Rectal smooth muscle tissue (tissue), 1 donor: Measurements from ENCODE around the gene TGFBR3.
A peak's percentile ranks its signal among the peaks of the same experiment; 100 is the strongest.

ENCODE experiments used
- H3K27ac ChIP-seq: one replicate; pipeline ENCODE4 v1.7.0; 2013; ENCODE audit warnings: low read depth, low read length, inconsistent platforms
- H3K27me3 ChIP-seq: one replicate; pipeline ENCODE4 v1.7.0; 2013; ENCODE audit warnings: low read length; ENCODE audit not compliant: control insufficient read depth, insufficient read depth
- H3K36me3 ChIP-seq: one replicate; pipeline ENCODE4 v1.7.0; 2013; ENCODE audit warnings: low read length; ENCODE audit not compliant: control insufficient read depth, insufficient read depth
- H3K4me1 ChIP-seq: one replicate; pipeline ENCODE4 v1.7.0; 2013; ENCODE audit warnings: low read length; ENCODE audit not compliant: control insufficient read depth, insufficient read depth
- H3K4me3 ChIP-seq: one replicate; pipeline ENCODE4 v1.7.0; 2013; ENCODE audit warnings: low read length
- H3K9ac ChIP-seq: one replicate; pipeline ENCODE4 v1.7.0; 2013; ENCODE audit warnings: low read length

TGFBR3 gene

DNA sequence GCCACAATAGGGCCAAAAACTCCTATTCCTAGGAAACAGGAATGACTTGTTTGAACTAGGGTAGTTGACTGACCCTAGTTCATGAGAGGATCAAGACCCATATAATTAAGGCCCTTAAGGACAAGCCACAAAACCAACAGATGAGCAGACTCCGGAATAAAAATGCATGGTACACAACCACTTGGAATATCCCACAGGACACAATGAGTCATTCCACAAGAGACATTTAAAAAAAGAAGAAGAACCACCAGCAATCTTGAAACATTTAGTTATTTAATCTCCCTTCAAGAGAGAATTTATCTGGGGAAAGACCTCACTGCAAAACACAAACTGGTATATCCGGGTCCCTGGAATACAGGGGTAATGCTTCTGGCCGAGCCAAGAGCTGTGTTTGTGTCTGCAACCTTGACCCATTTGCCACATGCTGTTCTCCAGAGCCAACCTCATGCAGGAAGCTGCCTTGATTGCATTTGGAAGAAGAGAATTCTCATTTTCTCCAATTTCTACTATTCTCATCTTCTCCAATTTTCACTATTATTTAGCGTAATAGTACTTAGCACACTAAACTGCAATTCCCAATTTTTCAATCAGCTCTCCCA, 135.5 kb downstream of the TGFBR3 start:
- Histone ChIP-seq H3K4me3 (no peak overlapping the region), H3K9ac (no peak overlapping the region), H3K36me3 (no peaks in the 10 kb centered on the region), H3K27me3 (no peaks in the 10 kb centered on the region), H3K4me1 (peaks cover 46% of the 10 kb centered on the region), H3K27ac (peak overlapping the region; percentile 8)

DNA sequence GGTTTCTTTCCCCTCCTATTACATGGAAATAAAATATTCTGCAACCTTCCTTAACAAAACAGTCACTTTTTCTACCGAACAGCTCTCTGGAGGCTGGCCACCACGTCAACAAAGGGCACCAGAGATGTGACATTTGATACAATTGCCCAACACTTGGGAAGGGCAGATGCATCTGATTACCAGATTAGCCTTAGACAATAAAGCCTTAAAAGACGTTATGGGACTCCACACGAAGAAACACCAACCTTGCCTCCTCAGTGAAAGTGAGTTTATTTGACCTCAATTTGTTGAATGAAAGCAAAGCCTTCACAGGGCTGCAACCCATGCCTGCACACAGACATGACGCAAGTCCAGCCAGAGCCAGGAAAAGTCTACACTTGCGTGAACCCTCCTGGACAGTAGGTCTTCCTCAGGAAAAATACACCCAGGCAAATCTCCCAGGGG, 136.1 kb downstream of the TGFBR3 start:
- H3K27ac ChIP-seq = peak overlapping the region; percentile 8
- no peak overlapping the region for H3K4me3 ChIP-seq
- no peak overlapping the region for H3K9ac ChIP-seq
- H3K4me1 ChIP-seq = peaks cover 44% of the 10 kb centered on the region
- no peaks in the 10 kb centered on the region for H3K36me3 ChIP-seq
- H3K27me3 ChIP-seq = no peaks in the 10 kb centered on the region

DNA sequence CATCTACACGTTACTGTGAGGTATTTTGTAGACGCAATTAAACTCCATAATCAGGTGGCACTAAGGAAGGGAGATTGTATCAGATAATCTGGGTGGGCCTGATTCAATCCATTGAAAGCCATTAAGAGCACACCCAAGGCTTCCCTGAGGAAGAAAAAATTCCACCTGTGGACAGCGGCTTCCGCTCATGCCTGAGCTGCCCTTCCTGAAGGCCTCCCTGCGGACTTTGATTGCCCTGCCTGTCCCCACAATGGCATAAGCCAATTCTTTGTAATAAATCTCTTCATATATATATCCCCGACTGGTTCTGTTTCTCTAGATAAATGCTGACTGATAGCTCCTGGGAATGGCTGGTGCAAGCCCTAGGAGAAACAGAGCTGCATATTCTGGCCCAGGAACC, 138.3 kb downstream of the TGFBR3 start:
- Histone ChIP-seq H3K27ac (no peak overlapping the region), H3K36me3 (no peaks in the 10 kb centered on the region), H3K4me1 (peaks cover 42% of the 10 kb centered on the region), H3K9ac (no peak overlapping the region), H3K27me3 (no peaks in the 10 kb centered on the region), H3K4me3 (no peak overlapping the region)

DNA sequence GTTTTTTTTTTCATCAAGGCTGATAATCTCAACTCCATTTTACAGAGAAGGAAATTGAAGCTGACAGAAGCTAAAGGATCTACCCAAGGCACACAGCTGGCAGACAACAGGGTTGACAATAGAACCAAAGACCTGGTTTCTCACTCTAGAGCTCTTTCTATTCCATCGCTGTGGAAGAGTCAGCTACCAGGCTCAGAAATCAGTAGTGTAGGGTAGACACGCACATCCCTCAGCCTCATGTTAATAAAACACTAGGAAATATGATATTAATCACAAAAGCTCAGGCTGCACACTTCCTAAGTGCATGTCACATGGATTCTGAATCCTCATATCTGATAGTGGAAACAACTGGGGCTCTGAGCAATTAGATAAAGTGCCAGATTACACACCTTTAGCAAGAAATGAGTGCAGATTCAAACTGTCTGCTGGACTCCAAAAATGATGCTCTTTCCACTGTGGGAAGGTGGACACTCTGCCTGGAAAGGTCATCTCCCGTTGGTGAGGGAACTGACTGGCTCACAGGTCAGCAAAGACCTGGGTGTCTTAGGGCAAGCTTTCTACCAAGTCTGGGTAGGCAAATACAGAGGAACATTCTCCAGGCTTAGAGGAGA, 139.1 kb downstream of the TGFBR3 start:
- peaks cover 44% of the 10 kb centered on the region for H3K4me1 ChIP-seq
- no peak overlapping the region for H3K27ac ChIP-seq
- H3K4me3 ChIP-seq = no peak overlapping the region
- H3K36me3 ChIP-seq = no peaks in the 10 kb centered on the region
- no peaks in the 10 kb centered on the region for H3K27me3 ChIP-seq
- no peak overlapping the region for H3K9ac ChIP-seq

DNA sequence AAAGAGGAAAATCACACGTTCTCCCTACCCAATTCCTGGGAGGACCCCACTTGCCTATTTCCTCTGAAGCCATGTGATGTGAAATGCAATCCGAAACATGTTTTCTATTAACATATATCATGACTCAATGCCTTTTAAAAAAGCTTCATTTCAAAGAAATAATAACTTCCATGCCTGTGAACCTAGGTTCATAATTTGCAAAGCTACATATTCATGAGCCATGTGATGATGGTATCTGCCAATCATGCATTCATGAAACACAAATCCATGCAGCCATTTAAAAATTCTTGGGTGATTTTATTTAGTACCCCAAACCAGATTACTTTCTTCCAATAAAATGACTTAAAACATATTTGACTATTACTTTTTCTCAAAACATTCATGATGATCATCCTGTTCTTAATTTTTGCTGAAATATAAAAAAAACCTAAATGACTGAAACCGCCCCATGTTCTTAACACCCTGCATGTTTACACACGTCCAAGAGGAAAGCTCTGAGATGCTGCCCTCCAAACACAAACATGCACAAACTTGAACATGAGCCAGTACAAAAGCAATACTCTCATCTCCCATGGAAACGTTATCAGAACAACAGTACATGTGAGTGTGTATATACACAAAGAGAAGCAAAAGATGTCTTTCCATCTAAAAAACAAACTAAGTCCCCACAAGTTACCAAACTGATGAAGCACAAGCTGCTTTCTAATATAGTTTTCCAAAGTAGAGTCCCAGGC, 140.1 kb downstream of the TGFBR3 start:
- Histone ChIP-seq H3K27ac (no peak overlapping the region), H3K4me3 (no peak overlapping the region), H3K36me3 (no peaks in the 10 kb centered on the region), H3K27me3 (no peaks in the 10 kb centered on the region), H3K4me1 (peaks cover 42% of the 10 kb centered on the region), H3K9ac (no peak overlapping the region)

DNA sequence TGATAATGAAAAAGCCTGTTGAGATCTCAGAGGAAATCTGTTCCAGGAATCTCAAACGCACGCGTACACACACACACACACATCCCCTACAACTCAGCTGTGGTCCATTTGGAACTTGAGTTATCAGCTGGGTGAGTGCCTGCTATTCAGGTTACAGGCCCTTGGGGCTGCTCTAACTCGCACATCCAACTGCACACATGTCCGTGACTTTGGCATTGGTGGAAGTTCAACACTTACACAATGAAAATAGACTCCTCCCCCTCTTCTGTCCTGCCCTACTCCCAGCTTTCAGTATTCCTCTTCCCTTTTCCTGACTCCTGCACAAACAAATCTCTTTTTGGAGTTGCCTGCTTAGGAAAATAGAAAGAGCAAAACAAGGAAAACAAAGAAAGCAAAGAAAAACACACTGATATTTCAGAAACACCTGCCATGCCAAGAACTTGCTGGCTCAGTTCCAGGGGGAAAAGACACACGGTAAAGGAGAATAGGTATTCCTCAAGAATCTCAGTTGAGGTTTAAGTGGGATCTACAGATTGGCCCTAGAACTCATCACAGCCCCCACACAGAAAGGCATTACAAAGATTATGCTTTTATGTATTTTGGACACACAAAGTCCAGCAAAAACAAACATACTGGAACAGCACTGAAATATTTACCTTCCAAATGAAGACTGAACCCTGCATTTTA, 140.9 kb downstream of the TGFBR3 start:
- Histone ChIP-seq H3K27ac (peak overlapping the region; percentile 30), H3K4me3 (no peak overlapping the region), H3K36me3 (no peaks in the 10 kb centered on the region), H3K4me1 (peaks cover 35% of the 10 kb centered on the region), H3K9ac (no peak overlapping the region), H3K27me3 (no peaks in the 10 kb centered on the region)

DNA sequence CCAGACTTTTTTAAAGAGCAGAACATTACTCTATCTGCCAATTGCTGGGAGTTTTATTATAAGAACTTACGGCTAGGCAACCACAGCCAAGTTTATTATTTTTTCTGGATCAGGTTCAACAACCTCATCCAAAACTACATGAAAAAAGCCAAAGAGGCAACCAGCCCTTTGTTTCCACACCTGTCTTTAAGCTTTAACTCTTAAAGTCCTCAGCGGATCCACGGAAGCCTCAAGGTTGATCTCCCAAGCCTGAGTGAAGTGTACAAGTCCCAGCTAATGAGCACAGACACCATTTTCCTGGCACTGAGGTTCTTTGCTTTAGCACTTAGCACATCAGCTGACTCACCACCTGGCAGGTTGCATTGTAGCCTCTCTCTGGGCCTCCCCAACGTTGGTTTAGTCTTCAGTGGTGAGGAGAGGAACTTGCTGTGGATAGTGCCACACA, 143.1 kb downstream of the TGFBR3 start:
- Histone ChIP-seq H3K27ac (peak overlapping the region; percentile 78), H3K4me1 (peaks cover 27% of the 10 kb centered on the region)

DNA sequence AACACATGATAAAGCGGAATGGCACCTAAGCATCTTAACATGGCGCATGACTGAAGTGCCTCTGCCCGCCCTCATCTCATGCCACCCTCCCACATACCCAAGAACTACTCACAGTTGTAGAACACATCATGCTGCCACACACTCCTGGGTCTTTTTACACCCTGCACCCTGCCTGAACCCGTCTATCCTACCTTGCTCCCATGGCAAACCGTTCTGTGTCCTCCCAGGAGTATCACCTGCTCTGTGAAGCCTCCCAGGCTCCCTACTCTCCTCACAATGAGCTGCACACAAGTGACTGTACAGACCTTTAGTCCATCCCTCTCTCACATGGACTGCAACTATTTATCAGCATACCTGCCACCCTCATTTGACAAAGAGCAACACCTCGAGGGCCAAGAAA, 144.0 kb downstream of the TGFBR3 start:
- Histone ChIP-seq H3K9ac (no peak overlapping the region), H3K4me1 (peaks cover 36% of the 10 kb centered on the region), H3K27ac (peak overlapping the region; percentile 78), H3K4me3 (no peak overlapping the region), H3K36me3 (no peaks in the 10 kb centered on the region), H3K27me3 (no peaks in the 10 kb centered on the region)

More for the DNA sequence above, 143.1 kb downstream of the TGFBR3 start:
- Histone ChIP-seq H3K4me3 (no peak overlapping the region), H3K36me3 (no peaks in the 10 kb centered on the region), H3K9ac (no peak overlapping the region), H3K27me3 (no peaks in the 10 kb centered on the region)

DNA sequence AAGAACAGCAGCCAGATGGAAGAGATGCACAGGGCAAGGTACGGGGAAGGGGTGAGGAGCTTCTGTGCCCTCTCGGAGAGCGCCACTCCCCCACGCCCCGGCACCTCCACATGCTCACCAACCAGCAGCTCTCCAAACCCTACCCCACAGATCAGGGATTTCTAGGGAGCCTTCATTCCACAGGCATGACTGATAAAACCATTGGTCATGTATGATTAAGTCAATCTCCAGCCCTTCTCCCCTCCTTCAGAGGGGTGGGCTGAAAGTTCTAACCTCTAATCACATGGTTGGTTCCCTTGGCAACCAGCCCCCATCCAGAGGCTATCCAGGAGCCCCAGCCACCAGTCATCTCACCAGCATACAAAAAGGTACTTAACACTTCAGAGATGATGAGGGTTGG, 144.7 kb downstream of the TGFBR3 start:
- H3K27ac ChIP-seq = no peak overlapping the region
- H3K27me3 ChIP-seq = no peaks in the 10 kb centered on the region
- H3K36me3 ChIP-seq = no peaks in the 10 kb centered on the region
- H3K9ac ChIP-seq = no peak overlapping the region
- H3K4me3 ChIP-seq = no peak overlapping the region
- H3K4me1 ChIP-seq = peaks cover 41% of the 10 kb centered on the region

DNA sequence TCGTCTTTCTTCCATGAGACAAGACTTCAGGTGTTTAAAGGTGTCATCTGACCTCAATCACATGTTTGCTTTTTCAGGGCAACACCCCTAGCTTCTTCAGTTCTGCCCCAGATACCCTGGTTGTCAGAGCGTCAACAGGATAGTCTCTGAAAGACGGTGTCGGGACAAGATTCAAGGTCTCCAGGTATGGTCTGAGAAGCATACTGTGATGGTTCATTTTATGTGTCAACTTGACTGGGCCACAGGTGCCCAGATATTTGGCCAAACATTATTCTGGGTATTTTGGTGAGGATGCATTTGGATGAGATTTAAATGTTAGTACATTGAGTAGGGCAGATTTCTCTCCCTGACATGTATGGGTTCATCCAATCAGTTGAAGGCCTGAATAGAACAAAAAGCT, 148.3 kb downstream of the TGFBR3 start:
- Histone ChIP-seq H3K4me1 (peaks cover 42% of the 10 kb centered on the region), H3K4me3 (no peak overlapping the region), H3K27me3 (no peaks in the 10 kb centered on the region), H3K27ac (peak overlapping the region; percentile 95), H3K9ac (no peak overlapping the region), H3K36me3 (no peaks in the 10 kb centered on the region)

DNA sequence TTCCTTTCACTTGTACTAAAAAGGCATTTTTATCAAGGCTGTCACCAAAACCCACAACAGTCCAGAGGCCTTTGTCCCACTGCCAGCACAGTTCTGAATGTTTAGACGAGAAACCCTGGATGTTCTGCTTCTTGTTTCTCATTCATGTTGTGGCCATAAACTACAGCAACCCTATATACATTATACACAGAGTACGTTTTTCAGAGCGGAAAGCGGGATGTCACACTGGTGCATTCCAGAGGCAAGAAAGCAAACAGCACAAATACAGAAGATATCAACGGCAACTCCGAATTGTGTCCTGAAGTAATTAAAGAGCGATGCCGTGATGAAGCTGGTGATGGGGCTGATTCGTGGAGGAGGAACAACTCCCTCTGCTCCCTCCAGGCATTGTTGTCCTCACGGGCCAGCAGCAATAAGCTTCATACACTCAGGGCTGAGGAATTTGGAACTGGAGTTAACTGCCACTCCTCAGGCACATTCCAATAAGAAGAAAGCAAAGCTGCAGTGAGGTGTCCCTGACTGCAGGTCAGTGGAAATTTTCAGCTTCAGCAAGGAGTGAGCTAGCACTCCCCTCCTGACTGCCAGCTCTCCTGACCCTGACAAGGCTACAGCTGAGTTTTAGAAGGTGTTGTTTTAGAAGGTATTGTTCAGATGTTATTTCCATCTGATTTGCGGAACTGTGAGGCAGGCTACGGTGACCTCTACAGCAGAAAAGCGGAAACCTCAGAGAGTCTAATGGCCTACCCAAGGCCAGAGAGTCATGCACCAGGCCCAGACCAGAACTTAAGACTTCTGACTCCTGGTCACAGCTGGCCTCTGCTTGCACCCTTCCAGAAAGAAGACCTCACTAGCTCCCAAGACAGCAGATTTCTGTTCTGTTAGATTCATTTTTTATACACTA, 149.0 kb downstream of the TGFBR3 start:
- Histone ChIP-seq H3K27ac (peak overlapping the region; percentile 95), H3K4me1 (peaks cover 42% of the 10 kb centered on the region), H3K36me3 (no peaks in the 10 kb centered on the region), H3K27me3 (no peaks in the 10 kb centered on the region), H3K4me3 (peak overlapping the region; percentile 16), H3K9ac (no peak overlapping the region)
